GM12878 (cell line): ENCODE measurements around the gene SRP14. TPM values are rescaled to one million over a fixed set of nuclear protein-coding genes. Genes with fewer than 3 reads are reported as not detected.

Experiments
- ATAC-seq: fragments of 200-7000 bp; cut with Tn5 transposase; 3 replicates; pipeline ENCODE4 v1.9.1; 2020; ENCODE audit warnings: mild to moderate bottlenecking, moderate library complexity
- BruUV-seq: library from RNA; stranded (reverse); fragments of 400-500 nt; replicated peaks from 2 replicates; lab custom pipeline; 2021; lab: Mats Ljungman, UMichigan
- CTCF ChIA-PET: fragments of 300-600 bp; sonication (Branson Sonifier 250); formaldehyde crosslinking; extraction: SDS; loops from one replicate; lab custom pipeline; 2021; ENCODE audit warnings: inconsistent platforms; lab: Yijun Ruan, JAX
- POLR2A ChIA-PET: fragments of 350-600 bp; formaldehyde crosslinking; extraction: SDS; loops from one replicate; lab custom pipeline; 2021; ENCODE audit warnings: inconsistent platforms; lab: Charles Lee
- RAD21 ChIA-PET: fragments of 300-600 bp; sonication (Branson Sonifier 250); formaldehyde crosslinking; loops from one replicate; lab custom pipeline; 2023; ENCODE audit warnings: antibody characterized with exemption; ENCODE audit not compliant: unreplicated experiment; lab: Charles Lee
- SMC1A ChIA-PET: fragments of 300-600 bp; sonication (Branson Sonifier 250); formaldehyde crosslinking; loops from one replicate; lab custom pipeline; 2023; ENCODE audit not compliant: unreplicated experiment, uncharacterized antibody; lab: Charles Lee
- DNase-seq: peaks from one replicate; pipeline ENCODE4 v3.0.0-alpha.2; 2011; ENCODE audit warnings: low read depth, low spot score
- FAIRE-seq: peaks from 3 replicates; lab custom pipeline; 2011; peaks lifted over from hg19 to GRCh38; lab: Jason Lieb, UNC
- H2AFZ ChIP-seq: 2 replicates; pipeline ENCODE4 v1.6.0; 2011; ENCODE audit warnings: low read depth, low read length, control low read depth; ENCODE audit not compliant: control insufficient read depth
- H3K27ac ChIP-seq: 2 replicates; pipeline ENCODE4 v1.5.1; 2011; ENCODE audit warnings: control low read depth; ENCODE audit not compliant: control insufficient read depth, insufficient read depth
- H3K27me3 ChIP-seq, 2 experiments: replicated peaks in 1 of 2; 2 replicates each; pipeline versions ENCODE4 v1.6.0 to v1.6.1; 2011; ENCODE audit warnings: low read length in 1 of 2; ENCODE audit not compliant: control insufficient read depth in 2 of 2, insufficient read depth in 2 of 2
- H3K36me3 ChIP-seq, 2 experiments: 2 replicates each; pipeline ENCODE4 v1.5.1; 2011; ENCODE audit warnings: low read length in 1 of 2; ENCODE audit not compliant: control insufficient read depth in 2 of 2, insufficient read depth in 2 of 2
- H3K4me1 ChIP-seq: 2 replicates; pipeline ENCODE4 v1.6.1; 2011; ENCODE audit warnings: mild to moderate bottlenecking, low read length, moderate library complexity, mixed read lengths; ENCODE audit not compliant: control insufficient read depth, insufficient read depth
- H3K4me2 ChIP-seq: 2 replicates; pipeline ENCODE4 v1.6.0; 2011; ENCODE audit warnings: control low read depth; ENCODE audit not compliant: control insufficient read depth, insufficient read depth
- H3K4me3 ChIP-seq: fragments of 200-600 bp; sonication (generic); 2 replicates; pipeline ENCODE4 v1.5.1; 2016
- H3K79me2 ChIP-seq: 2 replicates; pipeline ENCODE4 v1.6.0; 2011; ENCODE audit warnings: low read length; ENCODE audit not compliant: control insufficient read depth, insufficient read depth
- H3K9ac ChIP-seq: 2 replicates; pipeline ENCODE4 v1.8.0; 2011; ENCODE audit warnings: low read length, control low read depth, mixed read lengths; ENCODE audit not compliant: control insufficient read depth, insufficient read depth
- H3K9me3 ChIP-seq: replicated peaks from 3 replicates; pipeline ENCODE4 v1.5.1; 2011; ENCODE audit warnings: mild to moderate bottlenecking, low read length; ENCODE audit not compliant: control insufficient read depth, insufficient read depth
- H4K20me1 ChIP-seq: 2 replicates; pipeline ENCODE4 v1.6.0; 2011; ENCODE audit not compliant: control insufficient read depth, insufficient read depth
- CBFB ChIP-seq: IDR thresholded peaks from 2 replicates; pipeline ENCODE4 v1.6.1; 2016; ENCODE audit warnings: antibody characterized with exemption, low read depth
- EP300 ChIP-seq, 2 experiments: fragments of 150-350 bp in 1 of 2; IDR thresholded peaks; 2 replicates each; pipeline ENCODE4 v1.6.1; 2011 to 2012; ENCODE audit warnings: low read depth in 2 of 2, low read length in 2 of 2, borderline replicate concordance in 1 of 2, improper control_type of control experiment in 1 of 2, inconsistent platforms in 1 of 2; ENCODE audit not compliant: control insufficient read depth in 1 of 2
- IKZF2 ChIP-seq, 2 experiments: fragments of 450-650 bp; IDR thresholded peaks; 2 replicates each; pipeline ENCODE4 v1.6.1; 2017; ENCODE audit warnings: mild to moderate bottlenecking in 2 of 2, moderate library complexity in 2 of 2
- JUND ChIP-seq: IDR thresholded peaks from 2 replicates; pipeline ENCODE4 v1.6.1; 2012; ENCODE audit warnings: low read depth, mild to moderate bottlenecking, low read length, improper control_type of control experiment, moderate library complexity
- NBN ChIP-seq: fragments of 450-650 bp; IDR thresholded peaks from 2 replicates; pipeline ENCODE4 v1.6.1; 2016
- NFXL1 ChIP-seq: fragments of 450-650 bp; IDR thresholded peaks from 2 replicates; pipeline ENCODE4 v1.6.1; 2017; ENCODE audit warnings: antibody characterized with exemption, mild to moderate bottlenecking, borderline replicate concordance
- POLR2A ChIP-seq: IDR thresholded peaks from 2 replicates; pipeline ENCODE4 v1.6.1; 2011; ENCODE audit warnings: low read depth, mild to moderate bottlenecking, low read length
- POLR2AphosphoS5 ChIP-seq: IDR thresholded peaks from 2 replicates; pipeline ENCODE4 v1.6.1; 2011; ENCODE audit warnings: mild to moderate bottlenecking, low read length, inconsistent platforms
- RAD51 ChIP-seq: fragments of 450-650 bp; IDR thresholded peaks from 2 replicates; pipeline ENCODE4 v1.6.1; 2016; ENCODE audit warnings: moderate library complexity, mild to moderate bottlenecking, inconsistent platforms
- RBBP5 ChIP-seq: fragments of 200-600 bp; sonication (generic); conservative IDR thresholded peaks from 2 replicates; pipeline ENCODE4 v1.6.1; 2016
- TCF12 ChIP-seq: IDR thresholded peaks from 2 replicates; pipeline ENCODE4 v1.6.1; 2011; ENCODE audit warnings: low read depth, mild to moderate bottlenecking, low read length
- YY1 ChIP-seq: IDR thresholded peaks from 2 replicates; pipeline ENCODE4 v1.6.1; 2011; ENCODE audit warnings: low read depth, mild to moderate bottlenecking, low read length
- ZBTB11 ChIP-seq: fragments of 450-650 bp; formaldehyde crosslinking; IDR thresholded peaks from 2 replicates; pipeline ENCODE4 v1.5.0; 2022; ENCODE audit warnings: mild to moderate bottlenecking, missing genetic modification characterization
- ZBTB4 ChIP-seq: fragments of 450-650 bp; formaldehyde crosslinking; IDR thresholded peaks from 2 replicates; pipeline ENCODE4 v1.4.0; 2022; ENCODE audit warnings: mild to moderate bottlenecking, moderate library complexity
- WGBS: methylation state at CpG from one replicate; pipeline ENCODE4 v1.1.6; 2016; ENCODE audit warnings: low lambda C conversion rate; ENCODE audit not compliant: insufficient replicate concordance, insufficient coverage; ENCODE audit errors: missing lambda C conversion rate; 5-methylcytosine and 5-hydroxymethylcytosine counted together
- in situ Hi-C: fragments of 300-500 bp; cut with MboI; formaldehyde crosslinking; loops from 9 replicates; pipeline ENCODE4 v1.14.3; 2018; ENCODE audit warnings: mixed read lengths
- intact Hi-C: fragments of 100-400 bp; cut with micrococcal nuclease; formaldehyde crosslinking; loops from one replicate; pipeline ENCODE4 v1.14.2; 2022; ENCODE audit not compliant: unreplicated experiment
- polyA plus RNA-seq, 11 experiments: library from polyadenylated mRNA; depleted of rRNA in 4 of 11; unstranded in 6 of 11; stranded (reverse) in 5 of 11; fragments of >200 nt; fragmentation: Nextera tagmentation in 4 of 11; fragmentation: Illumina TruSeq in 1 of 11; extraction: Ambion mirVana in 4 of 11; extraction: Trizol in 1 of 11; gene quantifications; 1 replicate in 1 of 11; 2 replicates in 10 of 11; pipeline versions ENCODE4 v1.2.1 to v1.2.3, GENCODE V29; 2011 to 2016; ENCODE audit warnings: inconsistent platforms in 2 of 11, missing spikeins in 2 of 11, low read depth in 1 of 11
- total RNA-seq, 4 experiments: library from RNA; depleted of rRNA in 3 of 4; stranded (reverse); fragments of >200 nt in 3 of 4; fragmentation: Illumina TruSeq in 1 of 4; extraction: Trizol in 1 of 4; gene quantifications; 2 replicates each; pipeline versions ENCODE4 v1.2.1 to v1.2.3, GENCODE V29; 2013 to 2021

SRP14 gene
- total and polyA plus RNA-seq, 10 of the 15 experiments (the other 5 are each of a cell fraction or from before 2014, with no cell fraction given), result 141 to 1,182 (median 493) TPM

GRCh38 chr15:40081691-40082194 lies 42.8 kb upstream of the SRP14 start:
- Histone ChIP-seq H3K4me1 (peaks cover 37% of the 10 kb centered on the region), H3K9ac (peak overlapping the region; percentile 62)
- WGBS, result 71% methylated on average over 12 of the region's 12 CpGs

More at GRCh38 chr15:40081691-40082194, 42.8 kb upstream of the SRP14 start:
- ChIA-PET SMC1A (interaction anchor here (1.2 to 43.9 kb wide), 5 partner anchors 9 to 34 kb away, joined by 4 to 981 read pairs (median 10); partner anchors contain the start of gene BMF), POLR2A (interaction anchor here (0.7 to 1.6 kb wide), 3 partner anchors 11 to 17 kb away, joined by 3 to 7 read pairs (median 5); no protein-coding TSS in a partner anchor)
- ATAC-seq (peak; percentile 72), DNase-seq (no peak)
- Histone ChIP-seq H4K20me1 (no peaks in the 10 kb centered on the region), H3K27me3 (no peaks in the 10 kb centered on the region), H3K79me2 (no peaks in the 10 kb centered on the region), H3K9me3 (no peaks in the 10 kb centered on the region), H3K4me2 (peak overlapping the region; percentile 52)
- intact Hi-C loops, result no loop called here
- in situ Hi-C loops, result no loop called here
- TF ChIP-seq CBFB (no peak), IKZF2 (IDR thresholded peaks at IDR 0.05) (no peak; a peak in 1 of 4 replicates), NFXL1 (no peak), POLR2AphosphoS5 (0 out of 2 replicates have a peak, but pooled peaks have one; percentile 29), YY1 (no peak), ZBTB11 (CRISPR knock-in tag) (no peak), RBBP5 (no peak), POLR2A (no peak), RAD51 (peak; percentile 53), JUND (no peak), TCF12 (0 out of 2 replicates have a peak, but pooled peaks have one; percentile 16), EP300 (IDR thresholded peaks at IDR 0.05; ENCODE audit: borderline replicate concordance in 1 of 2, control insufficient read depth in 1 of 2, low read depth in 2 of 2, low read length in 2 of 2) (peak in 1 of 2 experiments; percentile 25; a peak in 1 of 4 replicates), ZBTB4 (CRISPR knock-in tag) (no peak), NBN (no peak)
- TF ChIP-seq, all 136 proteins: peak for 4
- peak; percentile 7 for FAIRE-seq
- BruUV-seq, result no TSS peak
- RAD21 ChIA-PET, result interaction anchor here (1.4 to 3.4 kb wide), 6 partner anchors 14 to 34 kb away, joined by 4 to 20 read pairs (median 12); no protein-coding TSS in a partner anchor
- no peak overlapping the region; the same call in 1 of the 2 replicates for H3K27ac ChIP-seq
- peak overlapping the region; percentile 12; the same call in 1 of the 2 replicates for H3K4me3 ChIP-seq
- CTCF ChIA-PET, result interaction anchor here (1.2 to 4.3 kb wide), 6 partner anchors 14 to 37 kb away, joined by 3 to 19 read pairs (median 10); no protein-coding TSS in a partner anchor
- H3K36me3 ChIP-seq, result no peaks in the 10 kb centered on the region
- H2AFZ ChIP-seq, result peak overlapping the region; percentile 90
